Measurements from ENCODE around the gene SFMBT2.

Gene SFMBT2

DNA sequence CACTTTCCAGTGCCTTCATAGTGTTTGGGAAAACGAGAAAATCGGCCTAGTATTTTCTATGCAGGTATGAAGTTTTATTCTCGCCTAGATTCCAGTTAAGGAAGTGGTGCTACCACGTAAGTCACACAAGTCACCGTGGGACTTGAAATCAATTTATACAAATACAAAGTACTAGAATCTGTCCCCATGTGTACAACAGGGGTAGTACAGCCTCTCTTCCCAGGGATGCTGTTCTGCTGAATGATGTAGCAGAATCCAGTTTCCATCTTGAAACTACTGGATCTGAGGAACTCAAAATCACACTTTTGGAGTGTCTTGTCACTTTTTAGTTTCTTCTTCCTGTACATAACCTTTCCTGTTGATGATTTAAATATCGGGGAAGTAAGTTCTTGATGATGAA is 129.4 kb downstream of the SFMBT2 start:
- Histone ChIP-seq H3K4me3 (ENCODE audit: low read depth in 1 of 5, low read length in 5 of 5) (no peak overlapping the region), H3K9ac (ENCODE audit: low read length in 5 of 5) (no peak overlapping the region), H3K27me3 (ENCODE audit: control insufficient read depth in 5 of 5, insufficient read depth in 4 of 5, low read length in 5 of 5) (no peaks in the 10 kb centered on the region), H3K27ac (ENCODE audit: low read depth, low read length) (no peak overlapping the region), H3K36me3 (ENCODE audit: control insufficient read depth in 5 of 5, insufficient read depth in 5 of 5, low read length in 5 of 5) (peaks cover 0 to 2% (median 0%) of the 10 kb centered on the region in 5 donors), H3K4me1 (ENCODE audit: control insufficient read depth in 5 of 5, insufficient read depth in 5 of 5, low read length in 5 of 5) (peaks cover 0 to 3% (median 0%) of the 10 kb centered on the region in 5 donors), H3K9me3 (ENCODE audit: control insufficient read depth in 5 of 5, low read length in 5 of 5) (no peaks in the 10 kb centered on the region)

DNA sequence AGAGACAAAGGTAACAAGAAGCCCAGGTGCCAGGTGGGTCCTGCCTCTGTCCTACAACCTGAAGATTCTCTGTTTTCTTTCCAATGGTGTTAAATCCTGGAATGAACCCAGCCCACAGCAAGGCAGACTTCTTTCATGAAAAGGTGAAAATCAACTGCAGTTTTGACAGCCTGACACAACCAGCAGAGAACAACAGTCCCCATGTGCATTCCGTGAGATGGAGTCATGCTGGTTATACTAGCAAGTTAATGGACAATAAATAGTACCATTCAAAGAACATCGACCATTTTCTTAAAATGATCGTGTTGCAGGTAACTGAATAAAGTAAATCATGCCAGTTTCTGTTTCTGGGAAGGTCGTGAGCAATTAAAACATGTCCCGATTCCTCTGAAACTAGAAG is 131.5 kb downstream of the SFMBT2 start:
- no peak overlapping the region for H3K27ac ChIP-seq (ENCODE audit: low read depth, low read length)
- no peaks in the 10 kb centered on the region for H3K9me3 ChIP-seq (ENCODE audit: control insufficient read depth in 5 of 5, low read length in 5 of 5)
- peaks cover 0 to 3% (median 0%) of the 10 kb centered on the region in 5 donors for H3K4me1 ChIP-seq (ENCODE audit: control insufficient read depth in 5 of 5, insufficient read depth in 5 of 5, low read length in 5 of 5)
- no peak overlapping the region for H3K9ac ChIP-seq (ENCODE audit: low read length in 5 of 5)
- H3K27me3 ChIP-seq (ENCODE audit: control insufficient read depth in 5 of 5, insufficient read depth in 4 of 5, low read length in 5 of 5), result no peaks in the 10 kb centered on the region
- no peak overlapping the region for H3K4me3 ChIP-seq (ENCODE audit: low read depth in 1 of 5, low read length in 5 of 5)
- peaks cover 0 to 14% (median 5%) of the 10 kb centered on the region in 5 donors for H3K36me3 ChIP-seq (ENCODE audit: control insufficient read depth in 5 of 5, insufficient read depth in 5 of 5, low read length in 5 of 5)

DNA sequence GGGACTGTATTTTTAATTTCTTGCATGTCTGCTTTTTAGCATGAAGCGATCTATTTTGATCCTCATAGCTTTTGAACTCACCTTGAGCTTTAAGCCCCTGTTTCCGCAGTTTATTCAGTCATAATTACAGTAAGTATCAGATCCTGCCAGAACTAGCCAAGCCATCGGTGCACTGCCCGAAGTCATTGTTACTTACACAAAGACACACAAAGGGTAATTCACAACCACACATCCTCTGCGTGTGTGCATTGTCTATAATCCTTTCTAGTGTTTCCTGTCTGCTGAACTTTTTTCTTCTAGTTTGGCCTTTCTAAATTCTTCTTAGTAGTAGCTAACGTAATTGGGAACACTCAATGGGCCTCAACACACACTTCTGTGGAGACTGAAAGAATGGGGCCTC is 133.0 kb downstream of the SFMBT2 start:
- no peaks in the 10 kb centered on the region for H3K9me3 ChIP-seq (ENCODE audit: control insufficient read depth in 5 of 5, low read length in 5 of 5)
- H3K27ac ChIP-seq (ENCODE audit: low read depth, low read length), result no peak overlapping the region
- peaks cover 0 to 14% (median 5%) of the 10 kb centered on the region in 5 donors for H3K36me3 ChIP-seq (ENCODE audit: control insufficient read depth in 5 of 5, insufficient read depth in 5 of 5, low read length in 5 of 5)
- peaks cover 0 to 3% (median 0%) of the 10 kb centered on the region in 5 donors for H3K4me1 ChIP-seq (ENCODE audit: control insufficient read depth in 5 of 5, insufficient read depth in 5 of 5, low read length in 5 of 5)
- no peak overlapping the region for H3K4me3 ChIP-seq (ENCODE audit: low read depth in 1 of 5, low read length in 5 of 5)
- H3K9ac ChIP-seq (ENCODE audit: low read length in 5 of 5), result no peak overlapping the region
- no peaks in the 10 kb centered on the region for H3K27me3 ChIP-seq (ENCODE audit: control insufficient read depth in 5 of 5, insufficient read depth in 4 of 5, low read length in 5 of 5)

DNA sequence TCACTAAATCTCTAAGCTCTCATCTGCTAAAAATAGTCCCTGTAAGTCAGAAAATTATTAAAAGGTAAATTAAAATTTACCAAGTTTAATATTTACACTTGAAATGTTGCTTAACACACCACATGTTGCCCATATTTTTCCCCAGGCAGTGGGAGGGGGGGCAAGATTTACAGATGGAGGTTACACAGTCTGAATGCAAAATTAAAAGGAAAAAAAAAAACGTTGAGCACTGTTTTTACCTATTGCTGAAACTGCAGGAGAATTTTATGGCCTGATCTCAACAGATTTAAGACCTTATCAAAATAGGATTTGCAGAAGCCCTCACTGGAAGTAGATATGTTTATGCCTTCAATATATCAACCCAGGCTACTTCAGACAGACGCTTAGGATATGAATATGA is 133.4 kb downstream of the SFMBT2 start:
- Histone ChIP-seq H3K9ac (ENCODE audit: low read length in 5 of 5) (no peak overlapping the region), H3K4me1 (ENCODE audit: control insufficient read depth in 5 of 5, insufficient read depth in 5 of 5, low read length in 5 of 5) (peaks cover 0 to 3% (median 0%) of the 10 kb centered on the region in 5 donors), H3K27me3 (ENCODE audit: control insufficient read depth in 5 of 5, insufficient read depth in 4 of 5, low read length in 5 of 5) (no peaks in the 10 kb centered on the region), H3K9me3 (ENCODE audit: control insufficient read depth in 5 of 5, low read length in 5 of 5) (no peaks in the 10 kb centered on the region), H3K27ac (ENCODE audit: low read depth, low read length) (no peak overlapping the region), H3K4me3 (ENCODE audit: low read depth in 1 of 5, low read length in 5 of 5) (no peak overlapping the region), H3K36me3 (ENCODE audit: control insufficient read depth in 5 of 5, insufficient read depth in 5 of 5, low read length in 5 of 5) (peaks cover 0 to 14% (median 5%) of the 10 kb centered on the region in 5 donors)

DNA sequence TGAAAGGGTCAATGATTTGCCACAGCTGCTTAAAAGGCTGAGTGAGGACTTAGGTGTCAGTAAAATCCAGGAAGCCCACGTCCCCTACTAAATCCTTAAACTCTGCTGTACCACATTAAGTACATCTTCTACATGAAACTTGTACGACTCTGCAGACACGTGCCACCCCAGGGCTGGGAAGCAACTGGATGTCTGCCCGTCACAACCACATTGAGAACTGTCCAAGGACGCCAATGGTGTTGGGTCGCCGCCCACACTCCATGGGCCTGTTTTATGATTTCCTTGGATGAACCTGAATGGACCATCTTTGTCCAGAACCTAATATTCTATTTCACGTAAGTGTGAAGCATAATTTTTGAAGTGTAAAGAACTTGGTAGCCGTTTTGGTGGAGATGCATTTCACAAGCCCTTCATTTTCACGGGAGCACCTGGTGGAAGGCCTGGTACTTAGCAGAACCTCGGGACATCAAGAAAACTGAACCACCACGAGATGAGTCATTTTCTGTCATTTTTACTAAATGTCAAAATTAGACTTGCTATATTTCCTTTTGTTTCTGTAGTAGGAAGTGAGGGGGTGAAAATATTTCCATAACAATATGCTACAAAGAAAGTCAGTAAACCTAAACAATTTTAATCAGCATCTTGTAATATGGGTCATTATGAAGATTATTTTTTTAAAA is 134.9 kb downstream of the SFMBT2 start:
- no peaks in the 10 kb centered on the region for H3K9me3 ChIP-seq (ENCODE audit: control insufficient read depth in 5 of 5, low read length in 5 of 5)
- no peak overlapping the region for H3K4me3 ChIP-seq (ENCODE audit: low read depth in 1 of 5, low read length in 5 of 5)
- peaks cover 0 to 14% (median 5%) of the 10 kb centered on the region in 5 donors for H3K36me3 ChIP-seq (ENCODE audit: control insufficient read depth in 5 of 5, insufficient read depth in 5 of 5, low read length in 5 of 5)
- no peak overlapping the region for H3K9ac ChIP-seq (ENCODE audit: low read length in 5 of 5)
- H3K4me1 ChIP-seq (ENCODE audit: control insufficient read depth in 5 of 5, insufficient read depth in 5 of 5, low read length in 5 of 5), result peaks cover 0 to 3% (median 0%) of the 10 kb centered on the region in 5 donors
- no peak overlapping the region for H3K27ac ChIP-seq (ENCODE audit: low read depth, low read length)
- no peaks in the 10 kb centered on the region for H3K27me3 ChIP-seq (ENCODE audit: control insufficient read depth in 5 of 5, insufficient read depth in 4 of 5, low read length in 5 of 5)

DNA sequence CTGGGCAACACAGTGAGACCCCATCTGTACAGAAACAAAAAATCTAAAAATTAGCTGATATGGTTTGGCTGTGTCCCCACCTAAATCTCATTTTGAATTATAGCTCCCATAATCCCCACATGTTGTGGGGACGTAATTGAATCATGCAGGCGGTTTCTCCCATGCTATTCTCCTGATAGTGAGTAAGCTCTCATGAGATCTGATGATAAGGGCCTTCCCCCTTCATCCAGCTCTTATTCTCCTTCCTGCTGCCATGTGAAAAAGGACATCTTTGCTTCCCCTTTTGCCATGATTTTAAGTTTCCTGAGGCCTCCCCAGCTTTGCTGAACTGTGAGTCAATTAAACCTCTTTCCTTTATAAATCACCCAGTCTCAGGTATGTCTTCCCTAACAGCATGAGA is 136.5 kb downstream of the SFMBT2 start:
- H3K27me3 ChIP-seq (ENCODE audit: control insufficient read depth in 5 of 5, insufficient read depth in 4 of 5, low read length in 5 of 5), result no peaks in the 10 kb centered on the region
- H3K9ac ChIP-seq (ENCODE audit: low read length in 5 of 5), result no peak overlapping the region
- H3K27ac ChIP-seq (ENCODE audit: low read depth, low read length), result no peak overlapping the region
- H3K9me3 ChIP-seq (ENCODE audit: control insufficient read depth in 5 of 5, low read length in 5 of 5), result no peaks in the 10 kb centered on the region
- H3K4me1 ChIP-seq (ENCODE audit: control insufficient read depth in 5 of 5, insufficient read depth in 5 of 5, low read length in 5 of 5), result peaks cover 0 to 5% (median 0%) of the 10 kb centered on the region in 5 donors
- peaks cover 0 to 14% (median 5%) of the 10 kb centered on the region in 5 donors for H3K36me3 ChIP-seq (ENCODE audit: control insufficient read depth in 5 of 5, insufficient read depth in 5 of 5, low read length in 5 of 5)
- no peak overlapping the region for H3K4me3 ChIP-seq (ENCODE audit: low read depth in 1 of 5, low read length in 5 of 5)

DNA sequence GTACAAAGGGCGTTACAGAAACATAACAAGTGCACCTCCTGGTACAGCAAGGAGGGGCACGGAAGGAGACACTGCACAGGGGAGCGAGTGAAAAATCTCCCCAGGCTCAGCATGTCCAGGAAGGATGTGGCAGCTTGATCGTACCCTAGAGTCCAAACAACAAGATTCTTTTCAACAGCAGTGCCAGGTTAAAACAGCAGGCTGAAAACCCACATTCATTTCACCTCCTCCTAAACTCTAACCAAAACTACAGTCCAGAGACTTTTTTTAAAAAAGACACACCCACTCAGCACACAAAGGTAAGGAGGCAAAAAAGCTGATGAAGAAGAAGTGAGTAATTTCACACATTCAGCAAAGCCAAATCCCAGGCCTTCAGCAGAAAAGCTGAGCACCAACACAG is 138.8 kb downstream of the SFMBT2 start:
- Histone ChIP-seq H3K9ac (ENCODE audit: low read length in 5 of 5) (no peak overlapping the region), H3K27me3 (ENCODE audit: control insufficient read depth in 5 of 5, insufficient read depth in 4 of 5, low read length in 5 of 5) (no peaks in the 10 kb centered on the region), H3K36me3 (ENCODE audit: control insufficient read depth in 5 of 5, insufficient read depth in 5 of 5, low read length in 5 of 5) (peaks cover 0 to 13% (median 5%) of the 10 kb centered on the region in 5 donors), H3K9me3 (ENCODE audit: control insufficient read depth in 5 of 5, low read length in 5 of 5) (no peaks in the 10 kb centered on the region), H3K27ac (ENCODE audit: low read depth, low read length) (no peak overlapping the region), H3K4me3 (ENCODE audit: low read depth in 1 of 5, low read length in 5 of 5) (no peak overlapping the region), H3K4me1 (ENCODE audit: control insufficient read depth in 5 of 5, insufficient read depth in 5 of 5, low read length in 5 of 5) (peaks cover 0 to 7% (median 0%) of the 10 kb centered on the region in 5 donors)

DNA sequence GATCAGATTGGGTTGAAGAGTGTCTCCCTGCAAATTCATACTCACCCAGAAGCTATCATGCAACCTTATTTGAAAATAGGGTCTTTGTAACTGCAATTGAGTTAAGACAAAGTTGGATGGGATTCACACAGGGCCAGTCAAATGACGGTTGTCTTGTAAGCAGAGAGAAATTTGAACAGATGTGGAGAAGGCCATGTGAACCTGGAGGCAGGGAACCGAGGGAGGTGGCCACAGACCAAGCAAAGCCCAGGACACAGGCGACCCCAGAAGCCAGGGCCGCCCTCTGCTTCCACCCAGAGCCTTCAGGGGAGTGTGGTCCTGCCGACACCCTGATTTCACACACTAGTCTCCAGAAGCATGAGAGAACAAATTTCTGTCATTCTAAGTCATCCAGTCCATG is 140.8 kb downstream of the SFMBT2 start:
- Histone ChIP-seq H3K4me1 (ENCODE audit: control insufficient read depth in 5 of 5, insufficient read depth in 5 of 5, low read length in 5 of 5) (peaks cover 0 to 7% (median 0%) of the 10 kb centered on the region in 5 donors), H3K9me3 (ENCODE audit: control insufficient read depth in 5 of 5, low read length in 5 of 5) (no peaks in the 10 kb centered on the region), H3K9ac (ENCODE audit: low read length in 5 of 5) (no peak overlapping the region), H3K27ac (ENCODE audit: low read depth, low read length) (no peak overlapping the region), H3K36me3 (ENCODE audit: control insufficient read depth in 5 of 5, insufficient read depth in 5 of 5, low read length in 5 of 5) (peaks cover 0 to 7% (median 0%) of the 10 kb centered on the region in 5 donors), H3K4me3 (ENCODE audit: low read depth in 1 of 5, low read length in 5 of 5) (no peak overlapping the region), H3K27me3 (ENCODE audit: control insufficient read depth in 5 of 5, insufficient read depth in 4 of 5, low read length in 5 of 5) (no peaks in the 10 kb centered on the region)

DNA sequence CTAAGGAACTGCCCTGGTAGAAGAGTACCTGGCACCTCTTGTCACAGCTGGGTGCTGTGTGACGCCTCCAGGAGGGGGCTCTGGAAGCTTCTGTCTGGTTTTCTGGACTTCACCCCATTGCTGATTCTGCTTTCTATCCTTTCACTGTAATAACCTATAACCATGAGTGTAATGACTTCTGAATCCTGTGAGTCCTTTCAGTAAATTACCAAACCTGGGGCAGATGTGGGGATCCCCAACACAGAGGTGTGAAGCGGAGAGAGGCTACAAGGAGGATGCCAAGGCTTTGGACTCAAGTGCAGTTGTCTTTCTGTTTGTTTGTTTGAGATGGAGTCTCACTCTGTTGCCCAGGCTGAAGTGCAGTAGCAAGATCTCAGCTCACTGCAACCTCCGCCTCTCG is 143.7 kb downstream of the SFMBT2 start:
- Histone ChIP-seq H3K27me3 (ENCODE audit: control insufficient read depth in 5 of 5, insufficient read depth in 4 of 5, low read length in 5 of 5) (peaks cover 0 to 2% (median 0%) of the 10 kb centered on the region in 5 donors), H3K27ac (ENCODE audit: low read depth, low read length) (no peak overlapping the region), H3K9ac (ENCODE audit: low read length in 5 of 5) (no peak overlapping the region), H3K4me3 (ENCODE audit: low read depth in 1 of 5, low read length in 5 of 5) (no peak overlapping the region), H3K9me3 (ENCODE audit: control insufficient read depth in 5 of 5, low read length in 5 of 5) (no peaks in the 10 kb centered on the region), H3K4me1 (ENCODE audit: control insufficient read depth in 5 of 5, insufficient read depth in 5 of 5, low read length in 5 of 5) (peaks cover 0 to 7% (median 4%) of the 10 kb centered on the region in 5 donors), H3K36me3 (ENCODE audit: control insufficient read depth in 5 of 5, insufficient read depth in 5 of 5, low read length in 5 of 5) (peaks cover 0 to 4% (median 0%) of the 10 kb centered on the region in 5 donors)

DNA sequence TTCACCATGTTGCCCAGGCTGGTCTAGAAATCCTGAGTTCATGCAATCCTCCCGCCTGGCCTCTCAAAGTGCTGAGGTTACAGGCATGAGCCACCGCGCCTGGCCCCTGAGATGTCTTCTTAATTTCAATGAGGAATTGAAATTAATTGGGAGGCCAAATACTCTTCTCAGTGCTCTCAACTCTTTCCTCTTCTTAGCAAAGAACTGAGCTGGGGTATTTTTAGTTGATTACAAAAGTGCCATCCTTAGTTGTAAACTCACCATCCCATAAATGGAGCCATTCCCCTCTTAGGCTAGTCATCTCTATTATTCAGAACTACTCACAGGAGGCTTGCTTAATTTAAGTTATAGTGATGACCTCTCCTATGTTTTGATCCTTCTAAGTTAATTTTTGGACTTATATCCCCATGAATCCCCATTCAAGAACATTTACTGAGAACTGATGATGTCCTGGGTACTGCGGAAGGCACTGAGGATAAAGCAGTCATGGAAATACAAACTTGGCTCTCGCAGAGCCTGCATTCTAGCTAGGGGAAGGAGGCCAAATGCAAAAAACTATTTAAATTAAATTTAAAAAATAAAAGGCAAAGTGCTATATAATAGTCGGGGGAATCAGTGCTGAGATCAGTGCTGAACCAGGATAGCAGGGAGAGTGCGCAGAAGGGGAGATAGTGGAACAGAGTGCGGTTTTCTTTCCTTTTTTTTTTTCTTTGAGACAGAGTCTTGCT is 145.3 kb downstream of the SFMBT2 start:
- Histone ChIP-seq H3K4me3 (ENCODE audit: low read depth in 1 of 5, low read length in 5 of 5) (no peak overlapping the region), H3K9me3 (ENCODE audit: control insufficient read depth in 5 of 5, low read length in 5 of 5) (no peaks in the 10 kb centered on the region), H3K27ac (ENCODE audit: low read depth, low read length) (no peak overlapping the region), H3K9ac (ENCODE audit: low read length in 5 of 5) (no peak overlapping the region), H3K36me3 (ENCODE audit: control insufficient read depth in 5 of 5, insufficient read depth in 5 of 5, low read length in 5 of 5) (peaks cover 0 to 4% (median 0%) of the 10 kb centered on the region in 5 donors), H3K27me3 (ENCODE audit: control insufficient read depth in 5 of 5, insufficient read depth in 4 of 5, low read length in 5 of 5) (peaks cover 0 to 2% (median 0%) of the 10 kb centered on the region in 5 donors), H3K4me1 (ENCODE audit: control insufficient read depth in 5 of 5, insufficient read depth in 5 of 5, low read length in 5 of 5) (peaks cover 0 to 12% (median 9%) of the 10 kb centered on the region in 5 donors)
